LHCN-M2 (cell line): ENCODE results near the gene PPM1L. TPM values are rescaled to one million over a fixed set of nuclear protein-coding genes. Genes with fewer than 3 reads are reported as not detected.

ENCODE experiments used
- DNase-seq: peaks from one replicate; pipeline ENCODE4 v3.0.0-alpha.2; 2012; ENCODE audit warnings: low read depth
- total RNA-seq: library from RNA; depleted of rRNA; stranded (reverse); fragments of >200 nt; gene quantifications from 2 replicates; pipeline ENCODE4 v1.2.3, GENCODE V29; 2014

The PPM1L gene
- total RNA-seq, 1 experiment from 2014 or later: 0.52 TPM

GRCh38 chr3:160928183-160928726, 172.2 kb downstream of the PPM1L start:
- DNase-seq: peak; percentile 6

GRCh38 chr3:160929595-160929994, 173.6 kb downstream of the PPM1L start:
- no peak for DNase-seq

- DNase-seq: no peak
Measured at GRCh38 chr3:160931474-160931873, 175.4 kb downstream of the PPM1L start.

GRCh38 chr3:160935413-160936095, 179.5 kb downstream of the PPM1L start:
- DNase-seq: no peak

- peak; percentile 56 for DNase-seq
Measured at GRCh38 chr3:160941885-160942494, 186.0 kb downstream of the PPM1L start.

GRCh38 chr3:160943996-160944395, 188.0 kb downstream of the PPM1L start:
- DNase-seq: no peak

GRCh38 chr3:160945336-160945735, 189.3 kb downstream of the PPM1L start:
- no peak for DNase-seq

- no peak for DNase-seq
Measured at GRCh38 chr3:160948273-160948672, 192.2 kb downstream of the PPM1L start.

- no peak for DNase-seq
Measured at GRCh38 chr3:160949460-160949859, 193.4 kb downstream of the PPM1L start.

GRCh38 chr3:160950542-160950941, 194.5 kb downstream of the PPM1L start:
- no peak for DNase-seq

- no peak for DNase-seq
Measured at GRCh38 chr3:160950954-160951353, 194.9 kb downstream of the PPM1L start.

GRCh38 chr3:160951642-160952487, 195.8 kb downstream of the PPM1L start:
- no peak for DNase-seq

GRCh38 chr3:160953686-160954085, 197.7 kb downstream of the PPM1L start:
- DNase-seq: no peak

GRCh38 chr3:160956785-160957184, 200.8 kb downstream of the PPM1L start:
- no peak for DNase-seq

GRCh38 chr3:160960568-160960967, 204.5 kb downstream of the PPM1L start:
- no peak for DNase-seq

- DNase-seq: no peak
Measured at GRCh38 chr3:160963949-160964348, 207.9 kb downstream of the PPM1L start.

- DNase-seq: no peak
Measured at GRCh38 chr3:160968761-160969160, 212.7 kb downstream of the PPM1L start.

GRCh38 chr3:160973067-160973809, 217.2 kb downstream of the PPM1L start:
- DNase-seq: no peak

- no peak for DNase-seq
Measured at GRCh38 chr3:160977773-160978172, 221.7 kb downstream of the PPM1L start.

- no peak for DNase-seq
Measured at GRCh38 chr3:160980740-160981139, 224.7 kb downstream of the PPM1L start.

- DNase-seq: no peak
Measured at GRCh38 chr3:160981217-160981938, 225.3 kb downstream of the PPM1L start.
